ENCODE results near the gene IWS1. TPM values are rescaled to one million over a fixed set of nuclear protein-coding genes. Genes with fewer than 3 reads are reported as not detected.

IWS1 gene
- total RNA-seq, 1 donor from 2014 or later = 77.1 TPM

GRCh38 chr2:127485051-127485693 is 41.1 kb downstream of the IWS1 start:
- no peak for TF ChIP-seq CTCF (conservative IDR thresholded peaks at IDR 0.05; ENCODE audit: low read depth, low read length)
- no peak for DNase-seq (ENCODE audit: low read depth)
- no peak overlapping the region for H3K4me3 ChIP-seq (ENCODE audit: low read depth, low read length)

- no peak for TF ChIP-seq CTCF (conservative IDR thresholded peaks at IDR 0.05; ENCODE audit: low read depth, low read length)
Measured at GRCh38 chr2:127482031-127482430, 44.3 kb downstream of the IWS1 start.

GRCh38 chr2:127479866-127480743 is 46.2 kb downstream of the IWS1 start:
- no peak overlapping the region for H3K4me3 ChIP-seq (ENCODE audit: low read depth, low read length)
- TF ChIP-seq CTCF (conservative IDR thresholded peaks at IDR 0.05; ENCODE audit: low read depth, low read length) = no peak
- DNase-seq (ENCODE audit: low read depth) = no peak

More at GRCh38 chr2:127482031-127482430, 44.3 kb downstream of the IWS1 start:
- DNase-seq (ENCODE audit: low read depth) = no peak
- H3K4me3 ChIP-seq (ENCODE audit: low read depth, low read length) = no peak overlapping the region

- H3K4me3 ChIP-seq (ENCODE audit: low read depth, low read length) = no peak overlapping the region
- DNase-seq (ENCODE audit: low read depth) = peak; percentile 33
- peak; percentile 82 for TF ChIP-seq CTCF (conservative IDR thresholded peaks at IDR 0.05; ENCODE audit: low read depth, low read length)
Measured at GRCh38 chr2:127479219-127479825, 47.0 kb downstream of the IWS1 start.

- DNase-seq (ENCODE audit: low read depth) = no peak
- TF ChIP-seq CTCF (conservative IDR thresholded peaks at IDR 0.05; ENCODE audit: low read depth, low read length) = no peak
- H3K4me3 ChIP-seq (ENCODE audit: low read depth, low read length) = no peak overlapping the region
Measured at GRCh38 chr2:127475788-127476187, 50.5 kb downstream of the IWS1 start.

GRCh38 chr2:127472268-127472667 is 54.0 kb downstream of the IWS1 start:
- H3K4me3 ChIP-seq (ENCODE audit: low read depth, low read length) = no peak overlapping the region
- no peak for DNase-seq (ENCODE audit: low read depth)
- TF ChIP-seq CTCF (conservative IDR thresholded peaks at IDR 0.05; ENCODE audit: low read depth, low read length) = no peak
